Liver (tissue), 9 donors: ENCODE results near the gene COL26A1. TPM values are rescaled to one million over a fixed set of nuclear protein-coding genes. Genes with fewer than 3 reads are reported as not detected.
A peak's percentile ranks its signal among the peaks of the same experiment; 100 is the strongest.
"Not testable (repeated sequence)": the region's sequence is repeated elsewhere in the genome, so short reads cannot be mapped to it uniquely, and the experiment has no call there.

Experiments
- DNase-seq: peaks from one replicate; pipeline ENCODE4 v3.0.0-alpha.2; 2017; ENCODE audit warnings: low spot score
- H3K27ac ChIP-seq, 2 donors: one replicate each; pipeline ENCODE4 v1.7.0; 2013; ENCODE audit warnings: inconsistent platforms in 2 of 2, low read length in 2 of 2, control low read depth in 1 of 2, low read depth in 1 of 2, mild to moderate bottlenecking in 1 of 2
- H3K27me3 ChIP-seq, 4 donors: one replicate each; pipeline versions ENCODE4 v1.6.1 to v1.7.0; 2013; ENCODE audit warnings: low read length in 3 of 4, inconsistent platforms in 1 of 4, mild to moderate bottlenecking in 1 of 4, moderate library complexity in 1 of 4; ENCODE audit not compliant: control insufficient read depth in 4 of 4, insufficient read depth in 4 of 4
- H3K36me3 ChIP-seq, 4 donors: one replicate each; pipeline versions ENCODE4 v1.6.1 to v1.7.0; 2013; ENCODE audit warnings: low read length in 3 of 4, mild to moderate bottlenecking in 3 of 4, low read depth in 1 of 4, moderate library complexity in 1 of 4; ENCODE audit not compliant: control insufficient read depth in 4 of 4, insufficient read depth in 3 of 4
- H3K4me1 ChIP-seq, 4 donors: one replicate each; pipeline versions ENCODE4 v1.6.1 to v1.7.0; 2013; ENCODE audit warnings: low read length in 3 of 4, mild to moderate bottlenecking in 3 of 4, moderate library complexity in 1 of 4; ENCODE audit not compliant: control insufficient read depth in 4 of 4, insufficient read depth in 4 of 4
- H3K4me3 ChIP-seq, 3 donors: one replicate each; pipeline versions ENCODE4 v1.6.1 to v1.7.0; 2013; ENCODE audit warnings: low read length in 3 of 3, control low read depth in 1 of 3, low read depth in 1 of 3, mild to moderate bottlenecking in 1 of 3
- H3K9ac ChIP-seq, 2 donors: one replicate each; pipeline ENCODE4 v1.7.0; 2013; ENCODE audit warnings: low read length in 2 of 2, mild to moderate bottlenecking in 2 of 2, moderate library complexity in 2 of 2, control low read depth in 1 of 2, low read depth in 1 of 2
- H3K9me3 ChIP-seq, 4 donors: one replicate each; pipeline versions ENCODE4 v1.6.1 to v1.7.0; 2013; ENCODE audit warnings: low read length in 3 of 4; ENCODE audit not compliant: control insufficient read depth in 4 of 4
- EGR1 ChIP-seq, 2 donors: IDR thresholded peaks; 2 replicates each; pipeline ENCODE4 v1.6.1; 2016 to 2018; ENCODE audit warnings: antibody characterized with exemption in 2 of 2, low read depth in 2 of 2
- FOXA1 ChIP-seq: IDR thresholded peaks from 2 replicates; pipeline ENCODE4 v1.6.1; 2016; ENCODE audit warnings: antibody characterized with exemption
- FOXA2 ChIP-seq: IDR thresholded peaks from 2 replicates; pipeline ENCODE4 v1.6.1; 2016; ENCODE audit warnings: antibody characterized with exemption
- GABPA ChIP-seq, 2 donors: IDR thresholded peaks in 1 of 2; conservative IDR thresholded peaks in 1 of 2; 2 replicates each; pipeline ENCODE4 v1.6.1; 2016; ENCODE audit warnings: antibody characterized with exemption in 2 of 2, mild to moderate bottlenecking in 1 of 2, moderate library complexity in 1 of 2
- HNF4A ChIP-seq, 2 donors: conservative IDR thresholded peaks; 2 replicates each; pipeline ENCODE4 v1.6.1; 2016; ENCODE audit warnings: antibody characterized with exemption in 2 of 2, mild to moderate bottlenecking in 2 of 2
- HNF4G ChIP-seq: IDR thresholded peaks from 2 replicates; pipeline ENCODE4 v1.6.1; 2016; ENCODE audit warnings: antibody characterized with exemption
- JUND ChIP-seq, 2 donors: IDR thresholded peaks; 2 replicates each; pipeline ENCODE4 v1.6.1; 2016; ENCODE audit warnings: antibody characterized with exemption in 2 of 2
- NR2F2 ChIP-seq: IDR thresholded peaks from 2 replicates; pipeline ENCODE4 v1.6.1; 2016; ENCODE audit warnings: antibody characterized with exemption
- RAD21 ChIP-seq, 2 donors: IDR thresholded peaks; 2 replicates each; pipeline ENCODE4 v1.6.1; 2016; ENCODE audit warnings: antibody characterized with exemption in 2 of 2, mild to moderate bottlenecking in 2 of 2
- REST ChIP-seq: IDR thresholded peaks from 2 replicates; pipeline ENCODE4 v1.6.1; 2016; ENCODE audit warnings: antibody characterized with exemption, mild to moderate bottlenecking
- RXRA ChIP-seq, 2 donors: IDR thresholded peaks; 2 replicates each; pipeline ENCODE4 v1.6.1; 2017 to 2018; ENCODE audit warnings: antibody characterized with exemption in 2 of 2, mild to moderate bottlenecking in 1 of 2
- SP1 ChIP-seq: IDR thresholded peaks from 2 replicates; pipeline ENCODE4 v1.6.1; 2018; ENCODE audit warnings: antibody characterized with exemption, mild to moderate bottlenecking
- TAF1 ChIP-seq: conservative IDR thresholded peaks from 2 replicates; pipeline ENCODE4 v1.6.1; 2016; ENCODE audit warnings: antibody characterized with exemption, mild to moderate bottlenecking
- WGBS: extraction: QIAGEN DNeasy Blood & Tissue Kit; methylation state at CpG from one replicate; pipeline ENCODE4 v1.1.7; 2013; 5-methylcytosine and 5-hydroxymethylcytosine counted together
- polyA plus RNA-seq, 2 donors: library from polyadenylated mRNA; stranded (reverse) in 1 of 2; unstranded in 1 of 2; fragments of 200-250 nt in 1 of 2; fragments of >200 nt in 1 of 2; fragmentation: Nextera tagmentation in 1 of 2; extraction: Ambion mirVana in 1 of 2; gene quantifications; one replicate each; pipeline versions ENCODE4 v1.2.1 to v1.2.3, GENCODE V29; 2013 to 2015
- total RNA-seq, 2 donors: library from RNA; depleted of rRNA; stranded (reverse); fragments of >200 nt; gene quantifications; one replicate each; pipeline ENCODE4 v1.2.3, GENCODE V29; 2014
- TF ChIP-seq, protein P1 (sequence below): IDR thresholded peaks from 2 replicates; pipeline ENCODE4 v1.6.1; 2016; ENCODE audit warnings: antibody characterized with exemption
- TF ChIP-seq, protein P2 (sequence below): fragments of 150-350 bp; IDR thresholded peaks from 2 replicates; pipeline ENCODE4 v1.5.1; 2017; ENCODE audit warnings: improper control_type of control experiment, low read depth, low read length; ENCODE audit not compliant: missing input control
- TF ChIP-seq, protein P3 (sequence below): IDR thresholded peaks from 2 replicates; pipeline ENCODE4 v1.6.1; 2016; ENCODE audit warnings: antibody characterized with exemption
- donor health status: healthy.
- donor health status: healthy.
- donor health status: healthy.
- donor health status: healthy.
- donor health status: healthy.

Gene COL26A1
- total and polyA plus RNA-seq, 4 donors: 0.76 to 1.8 (median 0.96) TPM

DNA sequence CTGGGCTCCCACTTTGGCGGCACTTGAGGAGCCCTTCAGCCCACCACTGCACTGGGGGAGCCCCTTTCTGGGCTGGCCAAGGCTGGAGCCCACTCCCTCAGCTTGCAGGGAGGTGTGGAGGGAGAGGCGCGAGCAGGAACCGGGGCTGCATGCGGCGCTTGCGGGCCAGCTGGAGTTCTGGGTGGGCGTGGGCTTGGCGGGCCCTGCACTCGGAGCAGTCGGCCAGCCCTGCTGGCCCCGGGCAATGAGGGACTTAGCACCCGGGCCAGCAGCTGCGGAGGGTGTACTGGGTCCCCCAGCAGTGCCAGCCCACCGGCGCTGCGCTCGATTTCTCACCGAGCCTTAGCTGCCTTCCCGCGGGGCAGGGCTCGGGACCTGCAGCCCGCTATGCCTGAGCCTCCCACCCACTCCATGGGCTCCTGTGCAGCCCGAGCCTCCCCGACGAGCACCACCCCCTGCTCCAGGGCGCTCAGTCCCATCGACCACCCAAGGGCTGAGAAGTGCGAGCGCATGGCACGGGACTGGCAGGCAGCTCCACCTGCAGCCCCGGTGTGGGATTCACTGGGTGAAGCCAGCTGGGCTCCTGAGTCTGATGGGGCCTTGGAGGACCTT lies 14.1 kb upstream of the COL26A1 start:
- not testable (repeated sequence) for H3K27ac ChIP-seq, H3K4me3 ChIP-seq, H3K27me3 ChIP-seq, H3K9ac ChIP-seq, H3K9me3 ChIP-seq, DNase-seq, H3K36me3 ChIP-seq
- H3K4me1 ChIP-seq: peaks cover 0 to 15% (median 9%) of the 10 kb centered on the region in 4 donors
- WGBS: 96% methylated on average over 26 of the region's 32 CpGs

DNA sequence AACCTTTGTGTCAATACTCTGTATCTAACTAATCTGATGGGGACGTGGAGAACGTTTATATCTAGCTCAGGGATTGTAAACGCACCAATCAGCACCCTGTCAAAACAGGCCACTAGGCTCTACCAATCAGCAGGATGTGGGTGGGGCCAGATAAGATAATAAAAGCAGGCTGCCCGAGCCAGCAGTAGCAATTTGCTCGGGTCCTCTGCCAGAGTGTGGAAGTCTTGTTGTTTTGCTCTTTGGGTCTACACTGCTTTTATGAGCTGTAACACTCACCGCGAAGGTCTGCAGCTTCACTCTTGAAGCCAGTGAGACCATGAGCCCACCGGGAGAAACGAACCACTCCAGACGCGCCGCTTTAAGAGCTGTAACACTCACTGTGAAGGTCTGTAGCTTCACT lies 13.4 kb upstream of the COL26A1 start:
- not testable (repeated sequence) for H3K36me3 ChIP-seq, H3K27me3 ChIP-seq, H3K9me3 ChIP-seq, H3K27ac ChIP-seq, H3K9ac ChIP-seq, DNase-seq, H3K4me3 ChIP-seq
- H3K4me1 ChIP-seq: peaks cover 0 to 15% (median 9%) of the 10 kb centered on the region in 4 donors
- WGBS: 81% methylated on average over 12 of the region's 12 CpGs

- H3K27ac ChIP-seq: peak overlapping the region in 1 of 2 donors; percentile 53
- H3K27me3 ChIP-seq: no peaks in the 10 kb centered on the region
- WGBS: 64% methylated on average over 2 of the region's 2 CpGs
- H3K4me1 ChIP-seq: peaks cover 0 to 15% (median 12%) of the 10 kb centered on the region in 4 donors
- H3K9me3 ChIP-seq: no peaks in the 10 kb centered on the region
- H3K36me3 ChIP-seq: no peaks in the 10 kb centered on the region
- DNase-seq: no peak
- TF ChIP-seq FOXA2: no peak
- TF ChIP-seq, protein P1, sequence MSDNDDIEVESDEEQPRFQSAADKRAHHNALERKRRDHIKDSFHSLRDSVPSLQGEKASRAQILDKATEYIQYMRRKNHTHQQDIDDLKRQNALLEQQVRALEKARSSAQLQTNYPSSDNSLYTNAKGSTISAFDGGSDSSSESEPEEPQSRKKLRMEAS: no peak
- no peak for TF ChIP-seq FOXA1
- no peak for TF ChIP-seq GABPA (IDR thresholded peaks at IDR 0.05 in 1 of 2, conservative IDR thresholded peaks at IDR 0.05 in 1 of 2)
- no peak for TF ChIP-seq SP1
- TF ChIP-seq, protein P2, sequence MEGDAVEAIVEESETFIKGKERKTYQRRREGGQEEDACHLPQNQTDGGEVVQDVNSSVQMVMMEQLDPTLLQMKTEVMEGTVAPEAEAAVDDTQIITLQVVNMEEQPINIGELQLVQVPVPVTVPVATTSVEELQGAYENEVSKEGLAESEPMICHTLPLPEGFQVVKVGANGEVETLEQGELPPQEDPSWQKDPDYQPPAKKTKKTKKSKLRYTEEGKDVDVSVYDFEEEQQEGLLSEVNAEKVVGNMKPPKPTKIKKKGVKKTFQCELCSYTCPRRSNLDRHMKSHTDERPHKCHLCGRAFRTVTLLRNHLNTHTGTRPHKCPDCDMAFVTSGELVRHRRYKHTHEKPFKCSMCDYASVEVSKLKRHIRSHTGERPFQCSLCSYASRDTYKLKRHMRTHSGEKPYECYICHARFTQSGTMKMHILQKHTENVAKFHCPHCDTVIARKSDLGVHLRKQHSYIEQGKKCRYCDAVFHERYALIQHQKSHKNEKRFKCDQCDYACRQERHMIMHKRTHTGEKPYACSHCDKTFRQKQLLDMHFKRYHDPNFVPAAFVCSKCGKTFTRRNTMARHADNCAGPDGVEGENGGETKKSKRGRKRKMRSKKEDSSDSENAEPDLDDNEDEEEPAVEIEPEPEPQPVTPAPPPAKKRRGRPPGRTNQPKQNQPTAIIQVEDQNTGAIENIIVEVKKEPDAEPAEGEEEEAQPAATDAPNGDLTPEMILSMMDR: no peak
- TF ChIP-seq HNF4A (conservative IDR thresholded peaks at IDR 0.05): no peak
- no peak for TF ChIP-seq NR2F2
- no peak for TF ChIP-seq JUND (IDR thresholded peaks at IDR 0.05)
- TF ChIP-seq, protein P3, sequence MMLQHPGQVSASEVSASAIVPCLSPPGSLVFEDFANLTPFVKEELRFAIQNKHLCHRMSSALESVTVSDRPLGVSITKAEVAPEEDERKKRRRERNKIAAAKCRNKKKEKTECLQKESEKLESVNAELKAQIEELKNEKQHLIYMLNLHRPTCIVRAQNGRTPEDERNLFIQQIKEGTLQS: no peak
- TF ChIP-seq HNF4G: no peak
- no peak for TF ChIP-seq RXRA (IDR thresholded peaks at IDR 0.05)
- no peak overlapping the region for H3K4me3 ChIP-seq
- no peak overlapping the region for H3K9ac ChIP-seq
Measured at GRCh38 chr7:101352920-101353308, 9.8 kb upstream of the COL26A1 start.

DNA sequence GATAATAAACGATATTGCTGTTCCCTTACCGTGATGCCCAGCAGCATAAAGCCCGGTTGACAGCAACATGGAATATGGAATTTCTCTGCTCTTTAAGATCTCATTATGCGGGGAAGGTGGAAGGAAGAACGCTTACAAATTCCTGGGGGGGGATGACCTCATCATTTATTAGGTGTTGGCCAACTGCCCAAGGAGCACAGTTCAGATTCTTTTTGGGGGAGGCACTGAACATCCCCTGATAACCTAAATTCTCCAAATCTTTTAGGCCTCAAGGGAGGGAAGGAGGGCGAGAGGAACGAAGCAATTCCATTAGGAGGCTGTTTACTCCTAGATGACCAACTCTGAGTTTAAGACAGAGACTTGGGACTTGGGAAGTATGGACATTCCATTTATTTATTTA lies 5.2 kb upstream of the COL26A1 start:
- no peak overlapping the region for H3K27ac ChIP-seq
- H3K9me3 ChIP-seq: no peaks in the 10 kb centered on the region
- H3K4me3 ChIP-seq: no peak overlapping the region
- H3K4me1 ChIP-seq: peaks cover 0 to 8% (median 7%) of the 10 kb centered on the region in 4 donors
- no peaks in the 10 kb centered on the region for H3K36me3 ChIP-seq
- H3K9ac ChIP-seq: no peak overlapping the region
- TF ChIP-seq JUND (IDR thresholded peaks at IDR 0.05) (no peak), SP1 (no peak), RAD21 (IDR thresholded peaks at IDR 0.05) (no peak), FOXA2 (no peak), TAF1 (no peak), REST (no peak), NR2F2 (no peak), EGR1 (IDR thresholded peaks at IDR 0.05; ENCODE audit: low read depth in 2 of 2) (no peak), GABPA (IDR thresholded peaks at IDR 0.05 in 1 of 2, conservative IDR thresholded peaks at IDR 0.05 in 1 of 2) (no peak), HNF4G (no peak), FOXA1 (no peak)
- TF ChIP-seq, protein P1: no peak
- TF ChIP-seq, protein P3: no peak
- 79% methylated on average over 7 of the region's 7 CpGs for WGBS
- H3K27me3 ChIP-seq: no peaks in the 10 kb centered on the region
- no peak for DNase-seq
